Hepatocyte (in vitro differentiated cells): ENCODE measurements around the gene CTDSP2. TPM values are rescaled to one million over a fixed set of nuclear protein-coding genes. Genes with fewer than 3 reads are reported as not detected.
"Not testable (repeated sequence)": the region's sequence is repeated elsewhere in the genome, so short reads cannot be mapped to it uniquely, and the experiment has no call there.

Experiments
- DNase-seq: peaks from one replicate; pipeline ENCODE4 v3.0.0-alpha.2; 2016; ENCODE audit warnings: low spot score
- H2AFZ ChIP-seq: fragments of 200-600 bp; sonication (generic); 2 replicates; pipeline ENCODE4 v1.6.0; 2016; ENCODE audit warnings: antibody characterized with exemption, mild to moderate bottlenecking
- H3K27ac ChIP-seq: fragments of 200-600 bp; sonication (generic); 2 replicates; pipeline ENCODE4 v1.5.1; 2016; ENCODE audit warnings: mild to moderate bottlenecking
- H3K27me3 ChIP-seq: fragments of 200-600 bp; sonication (generic); 2 replicates; pipeline ENCODE4 v1.6.1; 2016
- H3K36me3 ChIP-seq: fragments of 200-600 bp; sonication (generic); replicated peaks from 2 replicates; pipeline ENCODE4 v1.5.1; 2016; ENCODE audit warnings: low read depth; ENCODE audit not compliant: insufficient read depth
- H3K4me1 ChIP-seq: fragments of 200-600 bp; sonication (generic); 2 replicates; pipeline ENCODE4 v1.5.1; 2016; ENCODE audit warnings: mild to moderate bottlenecking, moderate library complexity; ENCODE audit not compliant: insufficient read depth
- H3K4me2 ChIP-seq: fragments of 200-600 bp; sonication (generic); 2 replicates; pipeline ENCODE4 v1.6.0; 2016
- H3K4me3 ChIP-seq: fragments of 200-600 bp; sonication (generic); 2 replicates; pipeline ENCODE4 v1.5.1; 2016; ENCODE audit warnings: mild to moderate bottlenecking
- H3K79me2 ChIP-seq: fragments of 200-600 bp; sonication (generic); 2 replicates; pipeline ENCODE4 v1.6.0; 2017; ENCODE audit warnings: mild to moderate bottlenecking
- H3K9me2 ChIP-seq: fragments of 200-600 bp; sonication (generic); replicated peaks from 2 replicates; pipeline ENCODE4 v1.6.0; 2017; ENCODE audit warnings: mild to moderate bottlenecking; ENCODE audit not compliant: insufficient read depth
- H3K9me3 ChIP-seq: fragments of 200-600 bp; sonication (generic); 2 replicates; pipeline ENCODE4 v1.5.1; 2016; ENCODE audit warnings: low read depth, mild to moderate bottlenecking
- H4K20me1 ChIP-seq: fragments of 200-600 bp; sonication (generic); 2 replicates; pipeline ENCODE4 v1.6.0; 2016; ENCODE audit warnings: mild to moderate bottlenecking; ENCODE audit not compliant: insufficient read depth, poor library complexity, severe bottlenecking
- EZH2 ChIP-seq: fragments of 200-600 bp; sonication (generic); IDR thresholded peaks from 2 replicates; pipeline ENCODE4 v1.6.1; 2016; ENCODE audit warnings: antibody characterized with exemption, mild to moderate bottlenecking, borderline replicate concordance
- EZH2phosphoT487 ChIP-seq: fragments of 200-600 bp; sonication (generic); IDR thresholded peaks from one replicate; pipeline ENCODE4 v1.6.1; 2018; ENCODE audit warnings: antibody characterized with exemption, mild to moderate bottlenecking, low read depth, moderate library complexity; ENCODE audit not compliant: unreplicated experiment, severe bottlenecking
- WGBS: methylation state at CpG from one replicate; pipeline ENCODE4 v1.1.6; 2016; ENCODE audit warnings: low lambda C conversion rate; ENCODE audit errors: missing lambda C conversion rate; 5-methylcytosine and 5-hydroxymethylcytosine counted together
- polyA plus RNA-seq: library from polyadenylated mRNA; unstranded; fragments of >200 nt; fragmentation: Nextera tagmentation; extraction: Ambion mirVana; gene quantifications from 2 replicates; pipeline ENCODE4 v1.2.1, GENCODE V29; 2016
- total RNA-seq: library from RNA; depleted of rRNA; stranded (reverse); fragments of >200 nt; gene quantifications from 2 replicates; pipeline ENCODE4 v1.2.3, GENCODE V29; 2014
- TF ChIP-seq, protein P1 (sequence below): fragments of 200-600 bp; sonication (generic); IDR thresholded peaks from 2 replicates; pipeline ENCODE4 v1.5.1; 2016; ENCODE audit warnings: antibody characterized with exemption, mild to moderate bottlenecking; ENCODE audit not compliant: poor library complexity

CTDSP2 gene
- total and polyA plus RNA-seq, 2 experiments from 2014 or later = 75.9 to 96.8 TPM

GRCh38 chr12:57865084-57865751 is 18.7 kb upstream of the CTDSP2 start:
- Histone ChIP-seq H3K9me2 (no peaks in the 10 kb centered on the region), H3K4me2 (peak overlapping the region; percentile 83), H3K9me3 (no peaks in the 10 kb centered on the region), H2AFZ (peak overlapping the region; percentile 62), H3K4me3 (peak overlapping the region; percentile 25), H4K20me1 (no peaks in the 10 kb centered on the region), H3K4me1 (peaks cover 38% of the 10 kb centered on the region), H3K79me2 (no peaks in the 10 kb centered on the region), H3K36me3 (no peaks in the 10 kb centered on the region), H3K27me3 (no peaks in the 10 kb centered on the region), H3K27ac (peak overlapping the region; percentile 92)
- WGBS = 6% methylated on average over 38 of the region's 63 CpGs
- TF ChIP-seq, protein P1, sequence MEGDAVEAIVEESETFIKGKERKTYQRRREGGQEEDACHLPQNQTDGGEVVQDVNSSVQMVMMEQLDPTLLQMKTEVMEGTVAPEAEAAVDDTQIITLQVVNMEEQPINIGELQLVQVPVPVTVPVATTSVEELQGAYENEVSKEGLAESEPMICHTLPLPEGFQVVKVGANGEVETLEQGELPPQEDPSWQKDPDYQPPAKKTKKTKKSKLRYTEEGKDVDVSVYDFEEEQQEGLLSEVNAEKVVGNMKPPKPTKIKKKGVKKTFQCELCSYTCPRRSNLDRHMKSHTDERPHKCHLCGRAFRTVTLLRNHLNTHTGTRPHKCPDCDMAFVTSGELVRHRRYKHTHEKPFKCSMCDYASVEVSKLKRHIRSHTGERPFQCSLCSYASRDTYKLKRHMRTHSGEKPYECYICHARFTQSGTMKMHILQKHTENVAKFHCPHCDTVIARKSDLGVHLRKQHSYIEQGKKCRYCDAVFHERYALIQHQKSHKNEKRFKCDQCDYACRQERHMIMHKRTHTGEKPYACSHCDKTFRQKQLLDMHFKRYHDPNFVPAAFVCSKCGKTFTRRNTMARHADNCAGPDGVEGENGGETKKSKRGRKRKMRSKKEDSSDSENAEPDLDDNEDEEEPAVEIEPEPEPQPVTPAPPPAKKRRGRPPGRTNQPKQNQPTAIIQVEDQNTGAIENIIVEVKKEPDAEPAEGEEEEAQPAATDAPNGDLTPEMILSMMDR = no peak
- TF ChIP-seq EZH2phosphoT487 (no peak), EZH2 (no peak)
- peak; percentile 87 for DNase-seq

- H2AFZ ChIP-seq = peak overlapping the region; percentile 62
Measured at GRCh38 chr12:57864442-57865083, 18.0 kb upstream of the CTDSP2 start.

GRCh38 chr12:57863676-57864075 is 17.1 kb upstream of the CTDSP2 start:
- TF ChIP-seq EZH2phosphoT487 (no peak), EZH2 (no peak)
- TF ChIP-seq, protein P1 = no peak
- WGBS = 67% methylated on average over 1 of the region's 1 CpG

More at GRCh38 chr12:57864442-57865083, 18.0 kb upstream of the CTDSP2 start:
- DNase-seq = no peak
- Histone ChIP-seq H3K79me2 (no peaks in the 10 kb centered on the region), H3K27me3 (no peaks in the 10 kb centered on the region), H4K20me1 (no peaks in the 10 kb centered on the region), H3K4me1 (peaks cover 34% of the 10 kb centered on the region), H3K36me3 (no peaks in the 10 kb centered on the region), H3K4me2 (peak overlapping the region; percentile 83), H3K9me2 (no peaks in the 10 kb centered on the region), H3K4me3 (no peak overlapping the region), H3K9me3 (no peaks in the 10 kb centered on the region), H3K27ac (peak overlapping the region; percentile 92)
- TF ChIP-seq EZH2phosphoT487 = no peak
- 31% methylated on average over 8 of the region's 8 CpGs for WGBS

GRCh38 chr12:57861967-57862366 is 15.4 kb upstream of the CTDSP2 start:
- no peak overlapping the region for H2AFZ ChIP-seq
- TF ChIP-seq EZH2phosphoT487 (no peak), EZH2 (no peak)
- TF ChIP-seq, protein P1 = no peak
- no peak overlapping the region for H3K4me2 ChIP-seq
- WGBS = 98% methylated on average over 4 of the region's 4 CpGs
- H3K9me3 ChIP-seq = no peaks in the 10 kb centered on the region
- H3K27ac ChIP-seq = no peak overlapping the region
- H3K79me2 ChIP-seq = no peaks in the 10 kb centered on the region
- H4K20me1 ChIP-seq = no peaks in the 10 kb centered on the region
- H3K4me3 ChIP-seq = no peak overlapping the region
- peaks cover 17% of the 10 kb centered on the region for H3K4me1 ChIP-seq
- H3K9me2 ChIP-seq = no peaks in the 10 kb centered on the region
- no peaks in the 10 kb centered on the region for H3K36me3 ChIP-seq
- no peak for DNase-seq
- H3K27me3 ChIP-seq = no peaks in the 10 kb centered on the region

More at GRCh38 chr12:57863676-57864075, 17.1 kb upstream of the CTDSP2 start:
- Histone ChIP-seq H3K4me2 (no peak overlapping the region), H4K20me1 (no peaks in the 10 kb centered on the region), H3K27me3 (no peaks in the 10 kb centered on the region), H3K4me1 (peaks cover 25% of the 10 kb centered on the region), H3K9me3 (no peaks in the 10 kb centered on the region), H3K79me2 (no peaks in the 10 kb centered on the region), H3K9me2 (no peaks in the 10 kb centered on the region), H3K4me3 (no peak overlapping the region), H3K27ac (peak overlapping the region; percentile 92), H2AFZ (no peak overlapping the region), H3K36me3 (no peaks in the 10 kb centered on the region)
- no peak for DNase-seq

DNA sequence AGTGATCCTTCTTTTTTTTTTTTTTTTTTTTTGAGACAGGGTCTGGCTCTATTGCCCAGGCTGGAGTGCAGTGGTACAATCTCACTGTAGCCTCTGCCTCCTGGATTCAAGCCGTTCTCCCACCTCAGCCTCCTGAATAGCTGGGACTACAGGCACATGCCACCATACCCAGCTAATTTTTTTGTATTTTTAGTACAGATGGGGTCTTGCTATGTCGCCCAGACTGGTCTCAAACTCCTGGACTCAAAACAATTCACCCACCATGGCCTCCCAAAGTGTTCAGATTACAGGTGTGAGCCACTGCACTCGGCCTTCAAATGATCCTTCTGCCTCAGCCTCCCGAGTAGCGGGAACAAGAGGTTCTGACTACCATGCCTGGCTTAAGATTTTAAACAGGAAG is 14.4 kb upstream of the CTDSP2 start:
- not testable (repeated sequence) for H3K9me3 ChIP-seq, H3K27ac ChIP-seq, DNase-seq, H3K4me3 ChIP-seq, H3K36me3 ChIP-seq, H2AFZ ChIP-seq, H3K27me3 ChIP-seq, H3K4me2 ChIP-seq, H3K9me2 ChIP-seq, H4K20me1 ChIP-seq, H3K79me2 ChIP-seq
- WGBS = 93% methylated on average over 5 of the region's 5 CpGs
- peaks cover 17% of the 10 kb centered on the region for H3K4me1 ChIP-seq
